CD4-positive, alpha-beta T cell (primary cell): ENCODE results near the gene GLRA2. TPM values are rescaled to one million over a fixed set of nuclear protein-coding genes. Genes with fewer than 3 reads are reported as not detected.

ENCODE experiments used
- ATAC-seq: fragments of 200-7000 bp; cut with Tn5 transposase; one replicate; pipeline ENCODE4 v1.10.0; 2022; ENCODE audit warnings: mild to moderate bottlenecking; ENCODE audit not compliant: poor library complexity
- CTCF ChIA-PET: fragments of 350-600 bp; sonication (Branson Sonifier 250); formaldehyde crosslinking; loops from one replicate; lab custom pipeline; 2021; ENCODE audit warnings: antibody characterized with exemption, inconsistent platforms; lab: Charles Lee
- POLR2A ChIA-PET: fragments of 350-600 bp; sonication (Branson Sonifier 250); formaldehyde crosslinking; loops from one replicate; lab custom pipeline; 2021; ENCODE audit warnings: antibody characterized with exemption, inconsistent platforms; lab: Charles Lee
- DNase-seq, 14 experiments: peaks; one replicate each; pipeline ENCODE4 v3.0.0-alpha.2; 2013 to 2020; ENCODE audit warnings: mixed read lengths in 2 of 14
- H3K27ac ChIP-seq, 2 donors: one replicate each; pipeline versions ENCODE4 v1.5.1 to v1.7.0; 2013; ENCODE audit warnings: low read length in 2 of 2, low read depth in 1 of 2, mild to moderate bottlenecking in 1 of 2
- H3K27me3 ChIP-seq, 2 experiments: 1 replicate in 1 of 2; 2 replicates in 1 of 2; pipeline versions ENCODE4 v1.6.1 to v1.7.0; 2013; ENCODE audit warnings: low read length in 2 of 2, control low read depth in 1 of 2, mild to moderate bottlenecking in 1 of 2, moderate library complexity in 1 of 2; ENCODE audit not compliant: insufficient read depth in 2 of 2, control insufficient read depth in 1 of 2
- H3K36me3 ChIP-seq: one replicate; pipeline ENCODE4 v1.6.1; 2013; ENCODE audit warnings: low read length, control low read depth; ENCODE audit not compliant: insufficient read depth
- H3K4me1 ChIP-seq: one replicate; pipeline ENCODE4 v1.6.1; 2013; ENCODE audit warnings: low read length, control low read depth; ENCODE audit not compliant: insufficient read depth
- H3K4me3 ChIP-seq: one replicate; pipeline ENCODE4 v1.5.1; 2013; ENCODE audit warnings: mild to moderate bottlenecking, low read length, moderate library complexity
- H3K9me3 ChIP-seq, 2 experiments: 1 replicate in 1 of 2; 2 replicates in 1 of 2; pipeline versions ENCODE4 v1.6.1 to v1.7.0; 2013; ENCODE audit warnings: low read length in 2 of 2, mild to moderate bottlenecking in 2 of 2, control low read depth in 1 of 2, moderate library complexity in 1 of 2; ENCODE audit not compliant: control insufficient read depth in 1 of 2, insufficient read depth in 1 of 2
- H3K27ac Mint-ChIP-seq: one replicate; pipeline ENCODE4 v1.8.0; 2020; ENCODE audit warnings: mixed read lengths
- H3K27me3 Mint-ChIP-seq: one replicate; pipeline ENCODE4 v1.8.0; 2021; ENCODE audit warnings: mixed read lengths
- H3K36me3 Mint-ChIP-seq: one replicate; pipeline ENCODE4 v1.8.0; 2021; ENCODE audit warnings: low read depth, mixed read lengths
- H3K4me1 Mint-ChIP-seq: one replicate; pipeline ENCODE4 v1.8.0; 2021; ENCODE audit warnings: low read depth, mixed read lengths
- H3K4me3 Mint-ChIP-seq: one replicate; pipeline ENCODE4 v1.8.0; 2020; ENCODE audit warnings: mild to moderate bottlenecking, mixed read lengths
- H3K9me3 Mint-ChIP-seq: one replicate; pipeline ENCODE4 v1.8.0; 2020; ENCODE audit warnings: mixed read lengths
- CTCF ChIP-seq: fragments of 200-600 bp; IDR thresholded peaks from one replicate; pipeline ENCODE4 v1.8.0; 2022; ENCODE audit warnings: antibody characterized with exemption, mild to moderate bottlenecking
- intact Hi-C, 2 experiments: fragments of 100-400 bp; cut with DNase I in 1 of 2; cut with micrococcal nuclease in 1 of 2; formaldehyde crosslinking; loops; one replicate each; pipeline versions ENCODE4 v1.15.1 to v1.9.0; 2023 to 2025; cut with DNase I, micrococcal nuclease
- total RNA-seq, 174 experiments: library from RNA in 2 of 174; stranded (reverse) in 2 of 174; gene quantifications; one replicate each; pipeline ENCODE4 v1.2.3 and lab custom pipeline; 2021 to 2026

The GLRA2 gene
- total RNA-seq, 2 experiments from 2014 or later, result not detected

GRCh38 chrX:14776901-14777300 is 247.6 kb downstream of the GLRA2 start:
- POLR2A ChIA-PET, result no interaction called here
- ATAC-seq, result no peak
- no peak for TF ChIP-seq CTCF

GRCh38 chrX:14777525-14777924 is 248.2 kb downstream of the GLRA2 start:
- H3K27me3 ChIP-seq, result no peaks in the 10 kb centered on the region
- no peak overlapping the region for H3K4me3 ChIP-seq
- Mint-ChIP-seq H3K36me3 (no peaks in the 10 kb centered on the region), H3K4me3 (no peak overlapping the region), H3K27me3 (no peaks in the 10 kb centered on the region), H3K27ac (no peak overlapping the region), H3K9me3 (no peaks in the 10 kb centered on the region), H3K4me1 (no peaks in the 10 kb centered on the region)
- ChIA-PET CTCF (interaction anchor here (0.6 kb wide), 1 partner anchor 25 kb away, joined by 3 read pairs; no protein-coding TSS in a partner anchor), POLR2A (no interaction called here)
- H3K4me1 ChIP-seq, result no peaks in the 10 kb centered on the region
- no peak for ATAC-seq
- TF ChIP-seq CTCF, result no peak
- H3K9me3 ChIP-seq, result no peaks in the 10 kb centered on the region
- intact Hi-C loops, result no loop called here
- no peak overlapping the region for H3K27ac ChIP-seq
- DNase-seq, result no peak
- H3K36me3 ChIP-seq, result no peaks in the 10 kb centered on the region

More at GRCh38 chrX:14776901-14777300, 247.6 kb downstream of the GLRA2 start:
- H3K4me1 Mint-ChIP-seq, result no peaks in the 10 kb centered on the region
- Histone ChIP-seq H3K4me1 (no peaks in the 10 kb centered on the region), H3K36me3 (no peaks in the 10 kb centered on the region), H3K27me3 (no peaks in the 10 kb centered on the region), H3K27ac (no peak overlapping the region), H3K4me3 (no peak overlapping the region), H3K9me3 (no peaks in the 10 kb centered on the region)
- CTCF ChIA-PET, result interaction anchor here (0.6 kb wide), 1 partner anchor 24 kb away, joined by 3 read pairs; no protein-coding TSS in a partner anchor
- no peaks in the 10 kb centered on the region for H3K27me3 Mint-ChIP-seq
- H3K4me3 Mint-ChIP-seq, result no peak overlapping the region
- intact Hi-C loops, result no loop called here
- H3K27ac Mint-ChIP-seq, result no peak overlapping the region
- H3K9me3 Mint-ChIP-seq, result no peaks in the 10 kb centered on the region
- H3K36me3 Mint-ChIP-seq, result no peaks in the 10 kb centered on the region
- DNase-seq, result no peak

GRCh38 chrX:14779580-14779979 is 250.2 kb downstream of the GLRA2 start:
- Mint-ChIP-seq H3K27ac (no peak overlapping the region), H3K36me3 (no peaks in the 10 kb centered on the region), H3K9me3 (no peaks in the 10 kb centered on the region), H3K27me3 (no peaks in the 10 kb centered on the region), H3K4me1 (no peaks in the 10 kb centered on the region), H3K4me3 (no peak overlapping the region)
- POLR2A ChIA-PET, result no interaction called here
- no peak overlapping the region for H3K4me3 ChIP-seq
- no peak for TF ChIP-seq CTCF
- no peak overlapping the region for H3K27ac ChIP-seq
- H3K27me3 ChIP-seq, result no peaks in the 10 kb centered on the region
- no peaks in the 10 kb centered on the region for H3K36me3 ChIP-seq
- H3K9me3 ChIP-seq, result no peaks in the 10 kb centered on the region
- ATAC-seq, result no peak
- no peaks in the 10 kb centered on the region for H3K4me1 ChIP-seq
- no peak for DNase-seq
- intact Hi-C loops, result no loop called here
- CTCF ChIA-PET, result no interaction called here
